Measurements from ENCODE around the gene MRPL21.
A peak's percentile ranks its signal among the peaks of the same experiment; 100 is the strongest.

MRPL21 gene

GRCh38 chr11:68872216-68873003, 31.2 kb downstream of the MRPL21 start:
- Histone ChIP-seq H3K4me3 (ENCODE audit: low read depth in 1 of 2, low read length in 2 of 2) (no peak overlapping the region), H3K27me3 (ENCODE audit: control insufficient read depth in 1 of 2, insufficient read depth in 2 of 2, low read length in 2 of 2) (no peaks in the 10 kb centered on the region), H3K4me1 (ENCODE audit: control insufficient read depth in 1 of 2, insufficient read depth in 2 of 2, low read length in 2 of 2) (peaks cover 3 to 7% of the 10 kb centered on the region in 2 donors), H3K9ac (ENCODE audit: low read depth in 1 of 2, low read length in 2 of 2) (no peak overlapping the region), H3K27ac (ENCODE audit: low read depth, low read length) (no peak overlapping the region), H3K9me3 (ENCODE audit: control insufficient read depth in 1 of 2, low read length in 2 of 2) (no peaks in the 10 kb centered on the region), H3K36me3 (ENCODE audit: control insufficient read depth in 1 of 2, insufficient read depth in 2 of 2, low read length in 2 of 2) (no peaks in the 10 kb centered on the region)

- Histone ChIP-seq H3K36me3 (ENCODE audit: control insufficient read depth in 1 of 2, insufficient read depth in 2 of 2, low read length in 2 of 2) (no peaks in the 10 kb centered on the region), H3K4me1 (ENCODE audit: control insufficient read depth in 1 of 2, insufficient read depth in 2 of 2, low read length in 2 of 2) (peaks cover 3 to 7% of the 10 kb centered on the region in 2 donors), H3K4me3 (ENCODE audit: low read depth in 1 of 2, low read length in 2 of 2) (peak overlapping the region; percentile 60 to 61), H3K27ac (ENCODE audit: low read depth, low read length) (no peak overlapping the region), H3K9me3 (ENCODE audit: control insufficient read depth in 1 of 2, low read length in 2 of 2) (no peaks in the 10 kb centered on the region), H3K27me3 (ENCODE audit: control insufficient read depth in 1 of 2, insufficient read depth in 2 of 2, low read length in 2 of 2) (no peaks in the 10 kb centered on the region), H3K9ac (ENCODE audit: low read depth in 1 of 2, low read length in 2 of 2) (peak overlapping the region; percentile 36 to 39)
Measured at GRCh38 chr11:68870470-68870869, 33.2 kb downstream of the MRPL21 start.

- Histone ChIP-seq H3K27me3 (ENCODE audit: control insufficient read depth in 1 of 2, insufficient read depth in 2 of 2, low read length in 2 of 2) (no peaks in the 10 kb centered on the region), H3K4me1 (ENCODE audit: control insufficient read depth in 1 of 2, insufficient read depth in 2 of 2, low read length in 2 of 2) (peaks cover 3 to 7% of the 10 kb centered on the region in 2 donors), H3K36me3 (ENCODE audit: control insufficient read depth in 1 of 2, insufficient read depth in 2 of 2, low read length in 2 of 2) (no peaks in the 10 kb centered on the region), H3K4me3 (ENCODE audit: low read depth in 1 of 2, low read length in 2 of 2) (no peak overlapping the region), H3K9me3 (ENCODE audit: control insufficient read depth in 1 of 2, low read length in 2 of 2) (peaks cover 5 to 11% of the 10 kb centered on the region in 2 donors), H3K27ac (ENCODE audit: low read depth, low read length) (no peak overlapping the region), H3K9ac (ENCODE audit: low read depth in 1 of 2, low read length in 2 of 2) (no peak overlapping the region)
Measured at GRCh38 chr11:68868221-68868835, 35.3 kb downstream of the MRPL21 start.

GRCh38 chr11:68867066-68867465, 36.6 kb downstream of the MRPL21 start:
- Histone ChIP-seq H3K4me3 (ENCODE audit: low read depth in 1 of 2, low read length in 2 of 2) (no peak overlapping the region), H3K27me3 (ENCODE audit: control insufficient read depth in 1 of 2, insufficient read depth in 2 of 2, low read length in 2 of 2) (no peaks in the 10 kb centered on the region), H3K9me3 (ENCODE audit: control insufficient read depth in 1 of 2, low read length in 2 of 2) (peaks cover 5 to 11% of the 10 kb centered on the region in 2 donors), H3K4me1 (ENCODE audit: control insufficient read depth in 1 of 2, insufficient read depth in 2 of 2, low read length in 2 of 2) (peaks cover 3 to 11% of the 10 kb centered on the region in 2 donors), H3K27ac (ENCODE audit: low read depth, low read length) (no peak overlapping the region), H3K36me3 (ENCODE audit: control insufficient read depth in 1 of 2, insufficient read depth in 2 of 2, low read length in 2 of 2) (no peaks in the 10 kb centered on the region), H3K9ac (ENCODE audit: low read depth in 1 of 2, low read length in 2 of 2) (no peak overlapping the region)

GRCh38 chr11:68865241-68865640, 38.4 kb downstream of the MRPL21 start:
- Histone ChIP-seq H3K9me3 (ENCODE audit: control insufficient read depth in 1 of 2, low read length in 2 of 2) (peaks cover 5 to 11% of the 10 kb centered on the region in 2 donors), H3K27ac (ENCODE audit: low read depth, low read length) (no peak overlapping the region), H3K4me1 (ENCODE audit: control insufficient read depth in 1 of 2, insufficient read depth in 2 of 2, low read length in 2 of 2) (peaks cover 0 to 4% of the 10 kb centered on the region in 2 donors), H3K27me3 (ENCODE audit: control insufficient read depth in 1 of 2, insufficient read depth in 2 of 2, low read length in 2 of 2) (no peaks in the 10 kb centered on the region), H3K36me3 (ENCODE audit: control insufficient read depth in 1 of 2, insufficient read depth in 2 of 2, low read length in 2 of 2) (no peaks in the 10 kb centered on the region), H3K9ac (ENCODE audit: low read depth in 1 of 2, low read length in 2 of 2) (no peak overlapping the region), H3K4me3 (ENCODE audit: low read depth in 1 of 2, low read length in 2 of 2) (no peak overlapping the region)

- H3K4me1 ChIP-seq (ENCODE audit: control insufficient read depth in 1 of 2, insufficient read depth in 2 of 2, low read length in 2 of 2): peaks cover 0 to 4% of the 10 kb centered on the region in 2 donors
Measured at GRCh38 chr11:68863553-68864265, 39.9 kb downstream of the MRPL21 start.

GRCh38 chr11:68862421-68862820, 41.2 kb downstream of the MRPL21 start:
- Histone ChIP-seq H3K9ac (ENCODE audit: low read depth in 1 of 2, low read length in 2 of 2) (no peak overlapping the region), H3K9me3 (ENCODE audit: control insufficient read depth in 1 of 2, low read length in 2 of 2) (peaks cover 5 to 11% of the 10 kb centered on the region in 2 donors), H3K36me3 (ENCODE audit: control insufficient read depth in 1 of 2, insufficient read depth in 2 of 2, low read length in 2 of 2) (no peaks in the 10 kb centered on the region), H3K27ac (ENCODE audit: low read depth, low read length) (no peak overlapping the region), H3K27me3 (ENCODE audit: control insufficient read depth in 1 of 2, insufficient read depth in 2 of 2, low read length in 2 of 2) (no peaks in the 10 kb centered on the region), H3K4me3 (ENCODE audit: low read depth in 1 of 2, low read length in 2 of 2) (no peak overlapping the region), H3K4me1 (ENCODE audit: control insufficient read depth in 1 of 2, insufficient read depth in 2 of 2, low read length in 2 of 2) (peaks cover 4 to 6% of the 10 kb centered on the region in 2 donors)

More at GRCh38 chr11:68863553-68864265, 39.9 kb downstream of the MRPL21 start:
- Histone ChIP-seq H3K36me3 (ENCODE audit: control insufficient read depth in 1 of 2, insufficient read depth in 2 of 2, low read length in 2 of 2) (no peaks in the 10 kb centered on the region), H3K27me3 (ENCODE audit: control insufficient read depth in 1 of 2, insufficient read depth in 2 of 2, low read length in 2 of 2) (no peaks in the 10 kb centered on the region), H3K27ac (ENCODE audit: low read depth, low read length) (no peak overlapping the region), H3K9me3 (ENCODE audit: control insufficient read depth in 1 of 2, low read length in 2 of 2) (peaks cover 5 to 11% of the 10 kb centered on the region in 2 donors), H3K9ac (ENCODE audit: low read depth in 1 of 2, low read length in 2 of 2) (no peak overlapping the region), H3K4me3 (ENCODE audit: low read depth in 1 of 2, low read length in 2 of 2) (no peak overlapping the region)

GRCh38 chr11:68859123-68859522, 44.5 kb downstream of the MRPL21 start:
- H3K4me3 ChIP-seq (ENCODE audit: low read depth in 1 of 2, low read length in 2 of 2): no peak overlapping the region
- H3K27me3 ChIP-seq (ENCODE audit: control insufficient read depth in 1 of 2, insufficient read depth in 2 of 2, low read length in 2 of 2): peaks cover 5% of the 10 kb centered on the region in 2 donors
- H3K36me3 ChIP-seq (ENCODE audit: control insufficient read depth in 1 of 2, insufficient read depth in 2 of 2, low read length in 2 of 2): no peaks in the 10 kb centered on the region
- H3K4me1 ChIP-seq (ENCODE audit: control insufficient read depth in 1 of 2, insufficient read depth in 2 of 2, low read length in 2 of 2): peaks cover 14 to 30% of the 10 kb centered on the region in 2 donors
- no peak overlapping the region for H3K27ac ChIP-seq (ENCODE audit: low read depth, low read length)
- H3K9me3 ChIP-seq (ENCODE audit: control insufficient read depth in 1 of 2, low read length in 2 of 2): peaks cover 5 to 8% of the 10 kb centered on the region in 2 donors
- H3K9ac ChIP-seq (ENCODE audit: low read depth in 1 of 2, low read length in 2 of 2): no peak overlapping the region

- no peaks in the 10 kb centered on the region for H3K9me3 ChIP-seq (ENCODE audit: control insufficient read depth in 1 of 2, low read length in 2 of 2)
- no peaks in the 10 kb centered on the region for H3K36me3 ChIP-seq (ENCODE audit: control insufficient read depth in 1 of 2, insufficient read depth in 2 of 2, low read length in 2 of 2)
- H3K4me3 ChIP-seq (ENCODE audit: low read depth in 1 of 2, low read length in 2 of 2): no peak overlapping the region
- peaks cover 14 to 28% of the 10 kb centered on the region in 2 donors for H3K4me1 ChIP-seq (ENCODE audit: control insufficient read depth in 1 of 2, insufficient read depth in 2 of 2, low read length in 2 of 2)
- H3K9ac ChIP-seq (ENCODE audit: low read depth in 1 of 2, low read length in 2 of 2): no peak overlapping the region
- H3K27me3 ChIP-seq (ENCODE audit: control insufficient read depth in 1 of 2, insufficient read depth in 2 of 2, low read length in 2 of 2): peaks cover 7 to 10% of the 10 kb centered on the region in 2 donors
- no peak overlapping the region for H3K27ac ChIP-seq (ENCODE audit: low read depth, low read length)
Measured at GRCh38 chr11:68857037-68857586, 46.5 kb downstream of the MRPL21 start.

Data from duodenal mucosa (tissue), 2 donors.